UCSD-AML1 (cell line): ENCODE measurements around the gene GSTM1.

Source experiments
- DNase-seq: peaks from one replicate; lab custom pipeline; 2025; ENCODE audit not compliant: unreplicated experiment; lab: John Stamatoyannopoulos, UW

GSTM1 gene

DNA sequence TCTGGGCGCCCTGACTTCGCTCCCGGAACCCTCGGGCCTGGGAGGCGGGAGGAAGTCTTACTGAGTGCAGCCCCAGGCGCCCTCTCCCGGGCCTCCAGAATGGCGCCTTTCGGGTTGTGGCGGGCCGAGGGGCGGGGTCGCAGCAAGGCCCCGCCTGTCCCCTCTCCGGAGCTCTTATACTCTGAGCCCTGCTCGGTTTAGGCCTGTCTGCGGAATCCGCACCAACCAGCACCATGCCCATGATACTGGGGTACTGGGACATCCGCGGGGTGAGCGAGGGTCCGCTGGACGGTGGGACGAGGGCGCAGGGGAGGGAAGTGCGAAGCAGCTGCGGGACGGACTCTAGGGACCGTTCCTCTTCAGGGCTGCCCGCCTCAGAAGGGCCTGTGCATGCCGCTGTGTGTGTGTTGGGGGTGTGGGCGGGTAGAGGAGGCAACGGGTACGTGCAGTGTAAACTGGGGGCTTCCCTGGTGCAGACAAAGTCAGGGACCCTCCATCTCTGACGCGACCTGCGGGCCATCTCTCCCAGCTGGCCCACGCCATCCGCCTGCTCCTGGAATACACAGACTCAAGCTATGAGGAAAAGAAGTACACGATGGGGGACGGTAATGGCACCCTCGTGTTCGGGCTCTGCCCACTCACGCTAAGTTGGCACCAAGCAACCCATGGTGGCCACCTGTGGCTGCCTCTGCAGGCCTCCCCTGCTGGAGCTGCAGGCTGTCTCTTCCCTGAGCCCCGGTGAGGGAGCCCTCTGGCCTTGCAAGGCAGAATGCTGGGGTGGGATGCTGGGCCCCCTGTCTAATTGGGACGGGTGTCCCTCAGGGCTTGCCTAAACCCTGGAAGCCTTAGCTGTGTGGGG lies at the start of gene GSTM1:
GSTM1 (plus strand) TSS at position 177 of the 859 bp plus-strand sequence; CDS start at position 234, 57 bp downstream.
- DNase-seq: peak; percentile 90

DNA sequence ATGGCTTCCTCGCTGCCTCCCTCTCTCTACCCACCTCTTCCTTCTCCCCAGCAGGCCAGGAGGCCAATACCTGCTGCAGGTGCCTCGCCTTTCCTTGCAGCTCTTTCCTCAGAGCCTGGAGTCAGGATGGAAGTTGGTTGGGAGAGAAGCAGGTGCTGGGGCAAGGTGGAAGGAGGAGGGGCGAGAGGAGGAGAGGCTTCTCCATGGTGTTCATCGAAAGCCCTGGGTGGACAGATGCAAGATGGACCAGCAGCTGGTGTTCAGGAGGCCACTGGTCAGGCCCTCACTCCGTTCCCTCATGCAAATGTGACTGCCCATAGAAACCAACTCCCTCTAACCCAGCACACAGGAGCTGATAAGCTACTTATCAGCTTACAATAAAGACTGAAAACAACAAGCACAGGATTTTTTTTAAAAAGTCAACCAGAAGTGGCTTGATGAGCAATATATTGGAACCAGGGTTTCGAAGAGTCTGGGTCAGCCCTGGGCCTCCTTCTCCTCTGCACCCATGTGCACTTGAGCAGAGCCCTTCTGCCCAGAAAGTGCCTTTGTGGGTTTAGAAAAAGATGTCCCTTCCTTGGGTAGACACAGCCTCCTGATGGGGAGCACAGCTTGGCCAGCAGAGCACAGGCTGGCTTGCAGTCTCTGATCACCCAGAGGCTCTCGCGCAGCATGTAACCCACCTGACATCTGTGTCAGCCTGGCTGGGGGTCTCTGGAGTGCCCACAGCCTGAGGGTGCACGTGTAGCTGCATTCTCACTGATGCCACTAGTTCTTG lies 48.4 kb upstream of the GSTM1 start:
- DNase-seq: no peak

DNA sequence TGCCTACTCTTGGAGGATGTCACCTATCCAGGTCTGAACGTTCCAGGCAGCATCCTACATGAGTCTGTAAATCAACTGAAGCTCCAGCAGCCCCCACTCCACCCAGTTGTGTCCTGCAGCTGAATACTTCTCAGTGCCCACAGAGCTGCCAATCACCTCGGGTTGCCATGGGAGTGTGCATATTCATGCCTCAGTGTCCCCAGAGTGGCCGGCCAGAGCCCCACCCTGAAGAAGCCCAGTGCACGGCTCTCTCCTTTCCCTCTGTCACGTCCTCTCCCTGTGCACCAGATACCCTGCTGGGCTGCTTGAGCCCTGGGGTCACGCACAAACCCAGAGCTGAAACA lies 47.8 kb upstream of the GSTM1 start:
- DNase-seq: no peak

DNA sequence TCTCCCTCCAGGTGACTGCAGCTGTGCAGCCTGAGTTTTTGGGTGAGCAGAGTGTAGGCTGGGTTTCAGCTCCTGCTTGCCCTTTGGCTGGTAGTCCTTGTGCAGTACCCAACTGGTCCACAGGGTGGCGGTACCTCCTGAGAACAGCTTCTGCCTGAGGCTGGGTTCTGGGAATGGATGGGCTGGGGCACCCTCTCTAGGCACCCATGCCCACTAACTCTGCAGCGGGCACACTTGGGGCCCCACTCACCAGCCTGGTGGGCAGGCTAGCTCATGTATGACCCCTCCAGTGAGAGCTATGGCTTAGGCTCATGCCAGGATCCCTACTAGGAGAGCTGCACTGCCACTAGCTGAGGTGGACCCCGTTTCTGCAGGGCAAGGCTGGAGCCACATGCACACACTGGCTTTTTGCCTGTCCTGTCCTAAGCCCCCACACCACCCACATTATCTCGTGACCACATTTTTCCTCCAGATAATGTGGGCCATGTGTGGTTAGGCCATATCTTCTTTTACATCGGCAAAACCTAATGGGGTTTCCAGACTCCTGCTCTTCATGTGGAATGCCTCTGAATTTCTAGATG lies 47.2 kb upstream of the GSTM1 start:
- peak; percentile 83 for DNase-seq

DNA sequence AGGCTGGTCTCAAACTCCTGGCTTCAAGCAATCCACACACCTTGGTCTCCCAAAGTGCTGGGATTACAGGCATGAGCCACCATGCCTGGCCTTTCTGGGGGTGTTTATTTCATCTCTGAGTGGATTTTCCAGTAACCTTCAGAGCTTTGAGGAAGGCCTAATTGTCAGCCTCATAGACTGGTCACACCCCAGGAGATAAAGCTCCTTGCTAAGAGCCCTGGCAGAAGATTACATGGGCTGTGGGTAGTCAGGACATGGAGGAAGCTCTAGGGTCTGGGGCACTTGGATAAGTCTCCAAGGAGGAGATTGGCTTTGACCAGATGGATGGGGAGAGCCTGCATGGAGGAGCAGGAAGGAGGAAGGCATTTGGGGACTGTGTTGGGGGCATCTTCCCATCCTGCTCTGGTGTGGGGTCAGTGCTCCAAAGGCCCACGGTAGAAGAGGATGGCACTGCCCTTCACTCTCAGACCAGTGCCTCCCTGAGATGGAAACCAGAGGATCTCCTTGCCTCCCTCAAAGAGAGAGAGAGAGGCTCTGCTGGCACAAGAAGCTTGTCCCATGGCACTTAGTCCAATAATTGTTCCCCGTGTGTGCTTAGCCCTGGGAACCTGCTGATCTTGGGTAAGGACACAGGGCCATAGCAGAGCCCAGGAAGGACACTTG lies 46.4 kb upstream of the GSTM1 start:
- no peak for DNase-seq

DNA sequence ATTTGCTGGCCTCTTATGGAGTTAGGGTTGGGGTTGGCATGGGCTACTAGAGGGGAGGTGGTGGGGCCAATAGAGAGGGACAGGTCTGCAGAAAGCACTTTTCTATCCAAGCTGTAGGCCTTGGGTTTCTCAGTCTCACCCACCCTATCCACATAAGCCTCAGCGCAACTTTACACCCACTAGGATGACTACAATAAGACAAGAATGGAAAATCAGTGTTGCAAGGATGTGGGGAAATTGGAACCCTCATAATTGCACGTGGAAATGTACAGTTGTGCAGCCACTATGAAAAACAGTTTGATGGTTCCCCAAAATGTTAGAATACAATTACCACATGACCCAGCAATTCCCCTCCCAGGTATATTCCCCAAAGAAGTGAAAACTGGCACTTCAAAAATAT lies 45.8 kb upstream of the GSTM1 start:
- DNase-seq: no peak

DNA sequence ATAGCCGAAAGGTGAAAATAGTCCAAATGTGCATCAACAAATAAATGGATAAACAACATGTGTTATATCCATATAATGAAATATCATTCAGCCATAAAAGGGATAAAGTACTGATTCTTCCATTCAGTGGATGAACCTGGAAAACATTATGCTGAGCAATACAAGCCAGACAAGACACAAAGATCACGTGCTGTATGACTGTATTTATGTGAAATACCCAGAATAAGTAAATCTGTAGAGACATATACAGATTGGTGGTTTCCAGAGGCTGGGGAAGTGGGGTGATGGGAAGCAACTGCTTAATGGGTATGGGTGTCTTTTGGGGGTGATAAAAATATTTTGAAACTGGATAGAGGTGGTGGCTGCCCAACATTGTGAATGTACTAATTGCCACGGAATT lies 45.0 kb upstream of the GSTM1 start:
- no peak for DNase-seq

DNA sequence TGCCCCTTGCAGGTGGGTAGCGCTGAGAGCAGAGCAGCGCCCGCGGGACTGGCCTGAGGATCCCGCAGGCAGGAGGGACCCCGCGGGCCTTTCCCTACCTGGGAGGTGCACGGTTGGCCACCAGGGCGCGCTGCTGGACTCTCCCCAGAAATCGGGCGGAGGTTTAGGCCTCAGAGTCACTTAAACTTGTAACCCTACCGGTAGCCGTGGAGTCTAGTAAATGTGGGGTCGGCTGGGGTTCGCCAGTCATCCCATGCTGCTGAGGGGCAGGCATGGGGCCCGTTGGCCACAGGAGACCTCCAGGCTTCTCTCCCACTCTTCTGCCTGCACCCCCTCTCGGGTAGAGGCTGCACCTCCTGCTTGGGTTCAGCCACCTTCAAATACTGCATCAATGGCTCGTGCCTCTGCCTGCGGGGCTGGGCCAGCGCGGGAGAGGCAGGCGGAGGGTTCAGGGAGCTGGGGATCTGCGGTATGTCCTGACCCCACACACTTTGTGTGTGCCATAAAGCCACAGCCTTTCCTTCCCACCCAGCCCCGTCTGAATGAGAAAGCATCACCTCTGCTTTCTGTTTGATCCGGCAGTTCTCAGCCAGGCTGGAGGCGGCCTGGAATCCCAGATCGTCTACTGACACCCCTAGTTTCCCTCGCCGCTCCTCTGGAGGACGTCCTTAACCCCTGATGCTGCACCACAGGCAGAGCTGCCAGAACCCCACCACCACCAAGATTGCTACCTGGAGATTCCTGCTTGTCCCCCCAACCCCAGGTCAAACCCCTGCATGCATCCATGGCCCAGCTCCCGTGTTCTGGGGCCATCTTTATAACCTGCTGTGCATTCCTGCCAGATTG lies 44.0 kb upstream of the GSTM1 start:
- peak; percentile 83 for DNase-seq

DNA sequence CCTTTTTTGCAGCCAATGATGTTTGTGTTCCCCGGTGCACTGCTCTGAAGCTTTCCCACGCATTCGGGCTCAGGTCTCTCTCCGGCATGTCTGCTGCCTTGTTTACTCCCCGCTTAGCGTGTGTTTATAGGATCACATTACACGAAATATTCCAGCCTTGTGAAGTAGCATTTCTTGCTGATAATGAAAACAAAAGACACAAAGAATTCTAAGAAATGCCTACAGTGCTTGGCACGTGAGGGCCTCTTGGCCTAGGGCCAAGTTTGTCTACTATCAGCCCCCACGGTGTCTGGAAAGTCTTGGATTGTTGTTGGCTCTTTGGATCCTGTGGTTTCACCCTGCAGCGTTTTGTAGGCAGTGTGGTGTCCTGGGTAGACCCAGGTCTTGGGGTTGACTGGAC lies 42.9 kb upstream of the GSTM1 start:
- DNase-seq: no peak

DNA sequence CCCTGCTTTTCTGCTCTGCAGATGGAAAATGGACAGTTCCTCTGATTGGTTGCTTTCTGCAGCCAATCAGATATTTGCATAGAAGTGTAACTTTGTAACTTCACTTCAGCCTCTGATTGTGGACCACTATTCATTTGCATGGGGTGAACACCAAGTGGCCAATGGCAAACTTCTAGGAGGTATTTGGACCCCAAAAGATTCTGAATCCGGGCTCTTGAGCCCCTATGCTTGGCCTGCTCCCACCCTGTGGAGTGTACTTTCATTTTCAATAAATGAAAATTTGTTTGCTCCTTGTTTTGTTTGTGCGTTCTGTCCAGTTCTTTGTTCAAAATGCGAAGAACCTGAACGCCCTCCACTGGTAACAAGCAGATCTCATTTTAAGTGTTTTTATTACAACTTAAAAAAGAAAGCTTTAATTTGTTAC lies 38.1 kb upstream of the GSTM1 start:
- DNase-seq: no peak

DNA sequence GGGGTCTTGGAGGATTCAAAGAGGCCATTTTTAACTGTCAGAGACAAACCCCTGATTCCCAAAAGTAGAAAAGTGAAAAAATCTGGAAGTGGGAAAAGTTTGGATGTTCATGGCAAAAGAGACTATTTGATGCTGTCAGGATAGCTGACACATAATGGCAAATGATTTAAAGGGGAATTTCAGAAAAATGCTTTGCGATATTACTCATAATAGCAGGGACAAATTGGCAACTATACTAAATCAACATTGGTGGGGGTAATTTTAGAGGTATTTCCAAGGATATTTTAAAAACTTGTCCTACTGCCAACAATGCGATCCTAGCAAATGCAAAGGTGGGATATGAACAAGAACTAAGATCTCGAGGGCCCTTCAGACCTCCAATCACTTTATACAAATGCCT lies 37.0 kb upstream of the GSTM1 start:
- no peak for DNase-seq

DNA sequence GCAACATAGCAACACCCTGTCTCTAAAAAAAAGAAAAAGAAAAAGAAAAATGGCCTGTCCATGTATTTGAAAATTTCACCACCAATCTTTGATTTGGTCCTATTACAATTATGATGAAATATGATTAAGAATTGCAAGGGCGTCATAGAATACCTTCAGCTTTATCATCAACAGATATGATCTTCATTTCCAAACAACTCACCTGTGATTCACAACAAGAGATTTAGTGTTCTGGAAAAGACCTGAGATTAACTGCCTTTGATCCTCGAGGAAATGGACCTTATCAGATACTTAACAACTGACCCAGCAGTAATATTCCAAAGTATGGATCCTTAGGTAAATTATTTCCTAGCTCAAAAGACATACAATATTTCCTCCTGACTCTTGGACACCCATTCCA lies 35.2 kb upstream of the GSTM1 start:
- DNase-seq: no peak

DNA sequence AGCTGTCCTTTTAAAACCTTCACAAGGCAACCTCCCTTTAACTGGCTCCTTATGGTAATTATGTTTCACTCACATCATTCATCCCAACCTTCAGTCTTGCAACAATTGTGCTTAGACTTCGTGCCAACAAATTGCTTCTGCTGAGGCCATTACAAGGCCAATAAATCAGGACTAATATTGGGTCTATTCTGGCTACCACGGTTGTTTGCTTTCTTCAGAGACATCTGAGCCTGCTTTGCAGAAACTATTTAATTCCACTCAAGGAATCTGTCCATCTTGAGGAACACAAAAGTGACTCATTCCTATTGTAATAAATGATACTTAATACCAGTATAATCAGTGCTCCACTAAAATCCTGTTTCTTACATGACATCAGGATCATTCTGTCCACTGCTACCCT lies 34.3 kb upstream of the GSTM1 start:
- no peak for DNase-seq

DNA sequence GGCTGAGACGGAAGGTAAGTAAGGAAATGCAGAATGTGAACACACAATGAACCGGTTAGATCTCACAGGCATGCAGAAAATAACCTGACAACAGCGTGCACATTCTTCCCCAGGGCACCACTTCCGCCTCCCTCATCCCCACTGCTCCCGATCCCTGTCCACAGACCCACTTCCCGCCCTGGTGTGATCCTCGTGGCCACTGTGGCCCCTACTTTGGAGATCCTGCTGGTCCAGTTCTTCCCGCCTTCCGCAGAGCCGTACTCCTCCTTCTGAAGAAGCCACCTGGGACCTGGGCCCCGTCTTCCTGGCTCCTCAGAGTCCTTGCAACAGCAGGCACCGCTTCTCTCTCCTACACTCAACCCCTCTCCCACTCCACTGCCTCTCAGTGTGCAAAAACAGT lies 33.1 kb upstream of the GSTM1 start:
- no peak for DNase-seq

DNA sequence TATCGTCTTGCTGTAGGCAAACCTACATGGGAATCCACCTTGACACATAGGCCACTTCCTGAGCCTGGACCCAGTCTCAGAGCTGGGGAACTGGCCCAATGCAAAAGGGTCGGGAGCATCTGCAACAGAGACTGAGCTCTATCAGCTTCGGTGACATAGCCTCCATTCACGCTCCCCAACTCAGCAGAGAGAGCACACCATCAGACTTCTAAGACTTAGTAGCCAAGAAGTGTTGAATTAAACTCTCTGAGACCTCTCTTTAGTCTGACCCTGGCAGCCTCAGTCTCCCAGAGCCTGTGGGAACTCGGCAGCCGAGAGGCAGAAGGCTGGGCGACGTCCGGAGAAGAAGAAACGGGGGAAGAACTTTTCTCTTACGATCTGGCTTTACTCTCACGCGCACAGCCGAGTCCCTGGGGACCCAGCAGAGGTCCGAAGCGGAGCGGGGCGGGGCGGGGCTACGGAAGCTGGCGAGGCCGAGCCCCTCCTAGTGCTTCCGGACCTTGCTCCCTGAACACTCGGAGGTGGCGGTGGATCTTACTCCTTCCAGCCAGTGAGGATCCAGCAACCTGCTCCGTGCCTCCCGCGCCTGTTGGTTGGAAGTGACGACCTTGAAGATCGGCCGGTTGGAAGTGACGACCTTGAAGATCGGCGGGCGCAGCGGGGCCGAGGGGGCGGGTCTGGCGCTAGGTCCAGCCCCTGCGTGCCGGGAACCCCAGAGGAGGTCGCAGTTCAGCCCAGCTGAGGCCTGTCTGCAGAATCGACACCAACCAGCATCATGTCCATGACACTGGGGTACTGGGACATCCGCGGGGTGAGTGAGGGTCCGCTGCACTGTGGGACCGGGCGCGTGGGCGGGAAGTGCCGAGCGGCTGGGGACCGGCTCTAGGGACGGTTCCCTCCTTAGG lies 31.8 kb upstream of the GSTM1 start, which contains the start of gene GSTM4:
GSTM4 (plus strand) TSS at position 485 of the 905 bp plus-strand sequence; CDS start at position 776, 291 bp downstream.
- DNase-seq: peak; percentile 72

DNA sequence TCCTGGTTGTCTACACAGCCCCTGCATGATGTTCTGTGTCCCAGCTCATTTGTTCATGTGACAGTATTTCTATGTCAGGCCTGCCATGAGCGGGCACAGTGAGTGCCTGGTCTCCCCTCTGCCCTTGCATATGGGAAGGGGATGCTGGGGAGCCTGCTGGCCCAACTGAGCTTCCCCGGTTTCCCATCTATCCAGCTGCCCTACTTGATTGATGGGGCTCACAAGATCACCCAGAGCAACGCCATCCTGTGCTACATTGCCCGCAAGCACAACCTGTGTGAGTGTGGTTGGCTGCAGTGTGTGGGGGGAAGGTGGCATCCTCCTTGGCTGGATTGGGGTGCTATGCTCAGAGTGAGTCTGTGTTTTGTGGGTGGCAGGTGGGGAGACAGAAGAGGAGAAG lies 30.2 kb upstream of the GSTM1 start:
- no peak for DNase-seq

DNA sequence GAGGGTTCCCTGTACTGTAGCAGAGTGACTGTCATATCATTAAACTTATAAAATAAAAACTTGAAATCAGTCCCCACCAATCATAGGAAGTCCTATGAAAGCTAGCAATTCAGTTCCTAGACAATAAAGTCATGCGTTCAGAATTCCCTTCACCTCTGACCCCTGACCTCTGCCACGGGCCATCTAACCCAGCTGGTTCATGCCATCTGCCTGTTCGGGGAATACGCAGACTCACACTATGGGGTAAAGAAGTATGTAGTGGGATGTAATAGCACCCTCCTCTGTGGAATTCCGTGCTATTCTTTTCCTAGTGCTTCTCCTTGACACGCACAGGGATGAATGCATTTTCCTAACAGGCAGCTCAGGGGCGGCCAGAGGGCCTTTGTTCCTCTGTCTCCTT lies 29.6 kb upstream of the GSTM1 start:
- DNase-seq: no peak

DNA sequence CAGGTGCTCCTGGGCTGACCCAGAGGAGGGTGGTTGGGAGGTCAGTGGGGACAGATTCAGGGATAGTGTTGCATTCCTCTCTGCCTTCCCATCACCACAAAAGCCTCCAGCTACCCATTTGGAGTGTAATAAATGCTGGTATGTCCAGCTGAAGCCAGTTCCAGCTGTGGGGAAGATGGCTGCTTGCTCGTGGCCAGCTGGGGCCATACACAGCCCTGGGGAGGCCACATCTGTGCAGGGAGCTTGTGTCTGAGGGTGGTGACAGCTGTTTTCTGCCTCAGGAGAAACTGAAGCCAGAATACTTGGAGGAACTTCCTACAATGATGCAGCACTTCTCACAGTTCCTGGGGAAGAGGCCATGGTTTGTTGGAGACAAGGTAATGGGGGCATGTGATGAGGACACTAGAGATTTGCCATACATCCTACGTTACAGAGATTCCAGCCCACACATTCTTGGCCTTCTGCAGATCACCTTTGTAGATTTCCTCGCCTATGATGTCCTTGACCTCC lies 29.0 kb upstream of the GSTM1 start:
- DNase-seq: no peak

DNA sequence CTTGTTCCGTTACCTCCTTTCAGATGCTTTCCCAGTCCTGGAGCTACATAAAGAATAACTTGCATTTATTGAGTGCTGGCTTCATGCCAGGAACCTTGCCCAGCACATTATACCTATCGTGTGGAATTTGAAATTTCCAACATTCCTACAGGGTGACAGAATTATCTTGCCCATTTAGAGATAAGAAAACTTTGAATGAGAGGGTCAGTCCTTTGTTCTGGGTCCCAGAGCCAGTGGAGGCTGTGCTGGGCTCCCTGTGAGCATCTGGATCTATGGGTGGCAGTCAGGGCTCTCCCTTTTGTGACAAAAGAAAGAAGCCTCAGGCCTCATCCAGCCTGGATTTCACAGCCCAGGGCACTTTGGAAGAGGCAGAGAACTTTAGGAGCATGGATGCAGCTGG lies 28.5 kb upstream of the GSTM1 start:
- DNase-seq: no peak
